Measurements from ENCODE around the gene TBC1D1. TPM values are rescaled to one million over a fixed set of nuclear protein-coding genes. Genes with fewer than 3 reads are reported as not detected.

TBC1D1 gene
- total RNA-seq, 1 experiment from 2014 or later = 106 TPM

- Histone ChIP-seq H3K4me3 (no peak overlapping the region), H3K9me2 (ENCODE audit: insufficient read depth) (no peaks in the 10 kb centered on the region), H3K27me3 (ENCODE audit: insufficient read depth, low read depth) (no peaks in the 10 kb centered on the region), H3K9me3 (ENCODE audit: insufficient read depth, low read depth) (0 out of 2 replicates have a peak, but pooled peaks cover 3% of the 10 kb centered on the region), H3K27ac (no peak overlapping the region), H3K4me1 (replicated peaks; ENCODE audit: insufficient read depth) (peaks cover 49% of the 10 kb centered on the region), H3K79me2 (ENCODE audit: low read depth) (no peaks in the 10 kb centered on the region), H3K4me2 (no peak overlapping the region), H3F3A (ENCODE audit: insufficient read depth, low read depth) (peaks cover 27% of the 10 kb centered on the region), H2AFZ (no peak overlapping the region), H3K36me3 (ENCODE audit: low read depth) (peaks cover 14% of the 10 kb centered on the region; the same call in 1 of the 2 replicates), H4K20me1 (ENCODE audit: insufficient read depth) (no peaks in the 10 kb centered on the region)
- no TSS peak for BruUV-seq (replicated peaks)
- ChIA-PET CTCF (no interaction called here), POLR2A (ENCODE audit: unreplicated experiment) (no interaction called here)
- no peak for DNase-seq
- intact Hi-C loops (cut with micrococcal nuclease; ENCODE audit: unreplicated experiment) = no loop called here
- no peak for TF ChIP-seq EZH2 (IDR thresholded peaks at IDR 0.05; ENCODE audit: low read depth)
- no peak for TF ChIP-seq CTCF (conservative IDR thresholded peaks at IDR 0.05)
These were observed 181.7 kb downstream of the TBC1D1 start for GRCh38 chr4:38072578-38072977.

GRCh38 chr4:38073596-38074234 is 182.8 kb downstream of the TBC1D1 start:
- TF ChIP-seq CTCF (conservative IDR thresholded peaks at IDR 0.05) = no peak
- TF ChIP-seq EZH2 (IDR thresholded peaks at IDR 0.05; ENCODE audit: low read depth) = no peak
- intact Hi-C loops (cut with micrococcal nuclease; ENCODE audit: unreplicated experiment) = loop anchor here (2.0 kb wide), 1 partner anchor 89 kb away; no protein-coding TSS in a partner anchor
- DNase-seq = no peak
- H4K20me1 ChIP-seq (ENCODE audit: insufficient read depth) = no peaks in the 10 kb centered on the region
- H3K79me2 ChIP-seq (ENCODE audit: low read depth) = no peaks in the 10 kb centered on the region
- H3K9me3 ChIP-seq (ENCODE audit: insufficient read depth, low read depth) = 0 out of 2 replicates have a peak, but pooled peaks cover 3% of the 10 kb centered on the region
- peaks cover 14% of the 10 kb centered on the region; the same call in 1 of the 2 replicates for H3K36me3 ChIP-seq (ENCODE audit: low read depth)
- H3K4me1 ChIP-seq (replicated peaks; ENCODE audit: insufficient read depth) = peaks cover 60% of the 10 kb centered on the region
- ChIA-PET POLR2A (ENCODE audit: unreplicated experiment) (no interaction called here), CTCF (interaction anchor here (0.6 kb wide), 1 partner anchor 81 kb away, joined by 6 read pairs; no protein-coding TSS in a partner anchor)
- H3K4me2 ChIP-seq = no peak overlapping the region
- H3K9me2 ChIP-seq (ENCODE audit: insufficient read depth) = no peaks in the 10 kb centered on the region
- H3K27ac ChIP-seq = no peak overlapping the region
- peaks cover 38% of the 10 kb centered on the region for H3F3A ChIP-seq (ENCODE audit: insufficient read depth, low read depth)
- no TSS peak for BruUV-seq (replicated peaks)
- no peaks in the 10 kb centered on the region for H3K27me3 ChIP-seq (ENCODE audit: insufficient read depth, low read depth)
- H3K4me3 ChIP-seq = no peak overlapping the region
- H2AFZ ChIP-seq = no peak overlapping the region

DNA sequence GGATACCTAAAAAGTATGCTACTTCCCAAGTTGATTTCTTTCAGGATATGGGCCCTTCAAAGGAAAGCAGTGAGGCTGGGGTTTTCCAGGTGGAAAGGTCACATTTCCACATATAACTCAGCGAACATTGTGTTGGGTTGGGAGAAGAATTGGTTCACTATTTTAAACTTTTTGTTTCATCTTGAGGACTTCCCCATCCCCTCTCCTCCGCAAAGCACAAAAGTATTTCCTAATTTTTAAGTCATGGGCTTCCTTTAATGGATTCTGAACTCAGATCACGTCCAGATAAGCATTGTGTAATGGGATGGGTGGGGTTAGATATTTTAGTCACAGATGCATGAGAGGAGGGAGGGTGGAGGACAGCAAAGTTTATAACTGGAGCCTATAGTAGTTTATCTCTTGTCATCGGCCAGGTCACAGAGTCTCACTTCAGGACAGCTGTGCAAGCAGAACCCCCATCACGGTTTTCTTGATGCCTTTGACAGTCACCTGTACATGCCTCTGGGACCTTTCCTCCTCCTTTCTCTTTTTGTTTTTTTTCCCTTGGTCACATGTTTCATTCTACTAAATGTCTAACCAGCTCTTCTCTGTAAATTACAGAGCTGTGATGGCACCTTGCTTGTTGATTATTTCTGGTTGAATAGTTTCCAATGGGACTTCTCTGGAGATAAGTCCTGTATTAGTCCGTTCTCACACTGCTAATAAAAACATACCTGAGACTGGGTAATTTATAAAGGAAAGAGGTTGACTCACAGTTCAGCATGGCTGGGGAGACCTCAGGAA is 184.7 kb downstream of the TBC1D1 start:
- H3K4me1 ChIP-seq (replicated peaks; ENCODE audit: insufficient read depth) = peaks cover 78% of the 10 kb centered on the region
- H3K36me3 ChIP-seq (ENCODE audit: low read depth) = peaks cover 14% of the 10 kb centered on the region; the same call in 1 of the 2 replicates
- no peak overlapping the region for H3K4me3 ChIP-seq
- H3K27ac ChIP-seq = peak overlapping the region; percentile 66
- H3K9me2 ChIP-seq (ENCODE audit: insufficient read depth) = no peaks in the 10 kb centered on the region
- no peaks in the 10 kb centered on the region for H3K27me3 ChIP-seq (ENCODE audit: insufficient read depth, low read depth)
- TF ChIP-seq CTCF (conservative IDR thresholded peaks at IDR 0.05) (no peak), EZH2 (IDR thresholded peaks at IDR 0.05; ENCODE audit: low read depth) (no peak)
- H3K79me2 ChIP-seq (ENCODE audit: low read depth) = no peaks in the 10 kb centered on the region
- ChIA-PET POLR2A (ENCODE audit: unreplicated experiment) (interaction anchor here (0.6 kb wide), 2 partner anchors 653 to 707 kb away, joined by 3 to 5 read pairs; partner anchors contain the start of gene TLR10), CTCF (no interaction called here)
- peak; percentile 28 to 84 for DNase-seq
- peaks cover 3% of the 10 kb centered on the region; the same call in 1 of the 2 replicates for H3K9me3 ChIP-seq (ENCODE audit: insufficient read depth, low read depth)
- intact Hi-C loops (cut with micrococcal nuclease; ENCODE audit: unreplicated experiment) = loop anchor here (2.0 to 5.0 kb wide), 4 partner anchors 42 to 592 kb away; no protein-coding TSS in a partner anchor
- no peaks in the 10 kb centered on the region for H4K20me1 ChIP-seq (ENCODE audit: insufficient read depth)
- peak overlapping the region; percentile 34; the same call in 1 of the 2 replicates for H2AFZ ChIP-seq
- peaks cover 48% of the 10 kb centered on the region for H3F3A ChIP-seq (ENCODE audit: insufficient read depth, low read depth)
- no TSS peak for BruUV-seq (replicated peaks)
- peak overlapping the region; percentile 67 for H3K4me2 ChIP-seq

Measured in PC-9 (cell line).